HCT116 (cell line): ENCODE measurements around the gene MYCN. TPM values are rescaled to one million over a fixed set of nuclear protein-coding genes. Genes with fewer than 3 reads are reported as not detected.

ENCODE experiments used
- ATAC-seq: fragments of 200-7000 bp; cut with Tn5 transposase; 2 replicates; pipeline ENCODE4 v1.9.1; 2020; ENCODE audit warnings: mild to moderate bottlenecking, moderate library complexity
- BruUV-seq: library from RNA; stranded (reverse); fragments of 400-500 nt; replicated peaks from 2 replicates; lab custom pipeline; 2021; lab: Mats Ljungman, UMichigan
- CTCF ChIA-PET: fragments of 300-600 bp; sonication (Branson Sonifier 250); formaldehyde crosslinking; loops from one replicate; lab custom pipeline; 2021; ENCODE audit warnings: antibody characterized with exemption; lab: Charles Lee
- POLR2A ChIA-PET: fragments of 300-600, 350-600 bp; sonication (Branson Sonifier 250); formaldehyde crosslinking; loops from one replicate; lab custom pipeline; 2021; ENCODE audit warnings: antibody characterized with exemption; lab: Charles Lee
- RAD21 ChIA-PET, 2 experiments: fragments of 300-600 bp; sonication (Branson Sonifier 250); formaldehyde crosslinking; loops; one replicate each; lab custom pipeline; 2023; ENCODE audit warnings: low total read pairs in 2 of 2; ENCODE audit not compliant: uncharacterized antibody in 2 of 2, unreplicated experiment in 2 of 2, low non-redundant PET in 1 of 2; lab: Charles Lee
- DNase-seq: peaks from one replicate; pipeline ENCODE4 v3.0.0-alpha.2; 2010; ENCODE audit warnings: low read depth, low spot score
- H2AFZ ChIP-seq: fragments of 200-600 bp; shearing (Covaris generic), sonication (generic); 2 replicates; pipeline ENCODE4 v1.6.1; 2017; ENCODE audit warnings: low read depth, mixed run types, mixed read lengths, antibody characterized with exemption, low read length; ENCODE audit not compliant: poor library complexity, severe bottlenecking
- H3K27ac ChIP-seq: 2 replicates; pipeline ENCODE4 v1.5.1; 2012; ENCODE audit warnings: low read depth, low read length
- H3K27me3 ChIP-seq: fragments of 200-600 bp; sonication (generic); 2 replicates; pipeline ENCODE4 v1.6.1; 2016; ENCODE audit warnings: mixed run types, low read length, mixed read lengths; ENCODE audit not compliant: insufficient read depth
- H3K36me3 ChIP-seq, 2 experiments: fragments of 200-500 bp in 1 of 2; fragments of 200-600 bp in 1 of 2; sonication (Bioruptor generic) in 1 of 2; sonication (generic) in 1 of 2; 2 replicates each; pipeline versions ENCODE4 v1.5.1 to v1.6.1; 2014 to 2016; ENCODE audit warnings: low read length in 2 of 2, inconsistent platforms in 1 of 2, mixed read lengths in 1 of 2, mixed run types in 1 of 2; ENCODE audit not compliant: insufficient read depth in 2 of 2, control insufficient read depth in 1 of 2
- H3K4me1 ChIP-seq, 2 experiments: fragments of 200-600 bp in 1 of 2; sonication (generic) in 1 of 2; 2 replicates each; pipeline versions ENCODE4 v1.5.1 to v1.6.1; 2012 to 2017; ENCODE audit warnings: low read length in 2 of 2, inconsistent platforms in 1 of 2, mild to moderate bottlenecking in 1 of 2, mixed read lengths in 1 of 2, mixed run types in 1 of 2, moderate library complexity in 1 of 2; ENCODE audit not compliant: insufficient read depth in 2 of 2, control insufficient read depth in 1 of 2
- H3K4me2 ChIP-seq: fragments of 200-600 bp; sonication (generic); 2 replicates; pipeline ENCODE4 v1.6.1; 2017; ENCODE audit warnings: mixed run types, low read length, mixed read lengths
- H3K4me3 ChIP-seq, 2 experiments: fragments of 200-600 bp in 1 of 2; sonication (generic) in 1 of 2; replicated peaks in 1 of 2; 2 replicates each; pipeline ENCODE4 v1.5.1; 2011 to 2016; ENCODE audit warnings: low read length in 2 of 2, control low read depth in 1 of 2, low read depth in 1 of 2, mild to moderate bottlenecking in 1 of 2, mixed read lengths in 1 of 2, mixed run types in 1 of 2
- H3K79me2 ChIP-seq: fragments of 200-600 bp; sonication (generic); 2 replicates; pipeline ENCODE4 v1.6.1; 2017; ENCODE audit warnings: mild to moderate bottlenecking, mixed run types, low read length, moderate library complexity, mixed read lengths; ENCODE audit not compliant: insufficient read depth
- H3K9ac ChIP-seq: fragments of 200-600 bp; sonication (generic); 2 replicates; pipeline ENCODE4 v1.6.1; 2016; ENCODE audit warnings: low read length, mixed read lengths
- H3K9me2 ChIP-seq: fragments of 200-600 bp; sonication (generic), shearing (Covaris generic); 2 replicates; pipeline ENCODE4 v1.6.1; 2017; ENCODE audit warnings: mixed run types, mild to moderate bottlenecking, moderate library complexity; ENCODE audit not compliant: insufficient read depth
- H3K9me3 ChIP-seq, 2 experiments: fragments of 200-500 bp in 1 of 2; fragments of 200-600 bp in 1 of 2; sonication (Bioruptor generic) in 1 of 2; sonication (generic) in 1 of 2; 2 replicates each; pipeline ENCODE4 v1.6.1; 2014 to 2017; ENCODE audit warnings: low read length in 2 of 2, mixed read lengths in 2 of 2, inconsistent platforms in 1 of 2, low read depth in 1 of 2, mild to moderate bottlenecking in 1 of 2, mixed run types in 1 of 2, moderate library complexity in 1 of 2; ENCODE audit not compliant: control insufficient read depth in 1 of 2, insufficient read depth in 1 of 2
- H4K20me1 ChIP-seq: fragments of 200-600 bp; sonication (generic), shearing (Covaris generic); 2 replicates; pipeline ENCODE4 v1.6.1; 2017; ENCODE audit warnings: mixed run types, mild to moderate bottlenecking, moderate library complexity; ENCODE audit not compliant: insufficient read depth
- ATF3 ChIP-seq: IDR thresholded peaks from 2 replicates; pipeline ENCODE4 v1.6.1; 2012
- ELF1 ChIP-seq: IDR thresholded peaks from 2 replicates; pipeline ENCODE4 v1.6.1; 2012; ENCODE audit warnings: low read depth, borderline replicate concordance
- EZH2phosphoT487 ChIP-seq: fragments of 200-600 bp; IDR thresholded peaks from 2 replicates; pipeline ENCODE4 v1.6.1; 2018; ENCODE audit warnings: antibody characterized with exemption, borderline replicate concordance
- FOSL1 ChIP-seq: IDR thresholded peaks from 2 replicates; pipeline ENCODE4 v1.6.1; 2012; ENCODE audit warnings: low read depth
- POLR2A ChIP-seq: IDR thresholded peaks from 2 replicates; pipeline ENCODE4 v1.7.0; 2011; ENCODE audit warnings: borderline replicate concordance; ENCODE audit not compliant: insufficient read depth, insufficient read length; ENCODE audit errors: extremely low read depth
- YY1 ChIP-seq: IDR thresholded peaks from 2 replicates; pipeline ENCODE4 v1.6.1; 2011; ENCODE audit warnings: low read length, low read depth, moderate library complexity, mild to moderate bottlenecking; ENCODE audit not compliant: insufficient replicate concordance; ENCODE audit errors: extremely low read depth
- ZBTB33 ChIP-seq: IDR thresholded peaks from 2 replicates; pipeline ENCODE4 v1.6.1; 2011; ENCODE audit warnings: mild to moderate bottlenecking, low read length, moderate library complexity; ENCODE audit not compliant: insufficient replicate concordance; ENCODE audit errors: extremely low read depth
- intact Hi-C: fragments of 100-400 bp; cut with micrococcal nuclease; formaldehyde crosslinking; loops from 2 replicates; pipeline ENCODE4 v1.10.0; 2022
- total RNA-seq: library from RNA; stranded (reverse); gene quantifications from one replicate; pipeline ENCODE4 v1.2.1, GENCODE V29; 2021; ENCODE audit not compliant: unreplicated experiment

MYCN gene
- total RNA-seq, 1 experiment from 2014 or later: not detected

- no peak for TF ChIP-seq YY1
- no peak for TF ChIP-seq ATF3
- no peak for TF ChIP-seq EZH2phosphoT487
Observed at GRCh38 chr2:15905267-15905645, 35.1 kb upstream of the MYCN start (continued).

GRCh38 chr2:15905986-15906491 is 34.3 kb upstream of the MYCN start:
- Histone ChIP-seq H3K4me1 (no peaks in the 10 kb centered on the region), H3K36me3 (no peaks in the 10 kb centered on the region), H3K27me3 (no peaks in the 10 kb centered on the region)
- DNase-seq (no peak), ATAC-seq (no peak)
- TF ChIP-seq POLR2A (no peak), ELF1 (no peak), ZBTB33 (no peak), FOSL1 (no peak)
- TF ChIP-seq, all 23 proteins: peak for 0
- Histone ChIP-seq H2AFZ (no peak overlapping the region), H3K9me2 (no peaks in the 10 kb centered on the region), H4K20me1 (no peaks in the 10 kb centered on the region), H3K9me3 (no peaks in the 10 kb centered on the region), H3K9ac (no peak overlapping the region), H3K4me2 (no peak overlapping the region), H3K4me3 (no peak overlapping the region), H3K27ac (no peak overlapping the region), H3K79me2 (no peaks in the 10 kb centered on the region)
- ChIA-PET CTCF (no interaction called here), POLR2A (no interaction called here), RAD21 (no interaction called here)
- intact Hi-C loops: no loop called here
- no TSS peak for BruUV-seq
